GM19035 (cell line): ENCODE data around the gene SPSB3.
A peak's percentile ranks its signal among the peaks of the same experiment; 100 is the strongest.

Experiments
- ATAC-seq: cut with Tn5 transposase; IDR thresholded peaks from one replicate; pipeline ENCODE4 v1.9.1; 2021; ENCODE audit not compliant: unreplicated experiment

SPSB3 gene

DNA sequence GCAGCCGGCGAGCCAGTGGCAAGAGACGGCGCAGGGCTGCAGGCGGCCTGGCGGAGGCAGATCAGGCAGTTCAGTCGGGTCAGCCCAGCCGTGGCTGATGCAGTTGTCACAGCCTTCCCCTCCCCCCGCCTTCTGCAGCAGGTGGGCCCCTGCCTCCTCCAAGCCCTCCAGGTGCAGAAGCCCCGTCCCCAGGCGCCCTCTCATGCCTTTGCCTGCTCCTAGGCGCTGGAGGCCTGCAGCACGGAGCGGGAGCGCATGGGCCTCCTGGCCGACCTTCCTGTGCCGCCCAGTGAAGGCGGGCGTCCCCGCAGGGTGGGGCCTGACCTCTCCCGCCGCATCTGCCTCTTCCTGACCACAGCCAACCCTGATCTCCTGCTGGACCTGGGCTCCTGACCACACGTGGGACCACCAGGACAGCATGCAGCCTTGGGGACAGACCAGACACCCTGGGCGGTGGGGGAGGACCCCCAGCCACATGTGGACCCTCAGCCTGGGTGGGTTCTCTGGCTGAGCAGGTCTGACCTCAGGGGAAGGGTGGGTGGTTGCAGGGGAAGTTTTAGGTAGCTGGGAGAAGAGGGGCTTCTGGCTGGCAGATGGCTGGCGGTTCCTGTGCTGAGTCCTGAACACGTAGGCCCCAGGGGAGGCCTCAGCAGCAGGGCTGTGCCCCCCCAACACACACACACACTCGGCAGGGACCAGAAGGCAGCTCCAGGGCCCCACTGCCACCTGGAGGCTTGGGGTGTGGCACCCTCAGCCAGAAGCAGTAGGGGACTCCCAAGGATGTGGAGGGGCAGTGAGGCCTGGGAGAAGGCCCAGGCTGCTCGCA, 6.3 kb downstream of the SPSB3 start:
- ATAC-seq: no peak

GRCh38 chr16:1775006-1775845, 7.1 kb downstream of the SPSB3 start:
- ATAC-seq: no peak

GRCh38 chr16:1774448-1774780, 8.0 kb downstream of the SPSB3 start:
- ATAC-seq: no peak

DNA sequence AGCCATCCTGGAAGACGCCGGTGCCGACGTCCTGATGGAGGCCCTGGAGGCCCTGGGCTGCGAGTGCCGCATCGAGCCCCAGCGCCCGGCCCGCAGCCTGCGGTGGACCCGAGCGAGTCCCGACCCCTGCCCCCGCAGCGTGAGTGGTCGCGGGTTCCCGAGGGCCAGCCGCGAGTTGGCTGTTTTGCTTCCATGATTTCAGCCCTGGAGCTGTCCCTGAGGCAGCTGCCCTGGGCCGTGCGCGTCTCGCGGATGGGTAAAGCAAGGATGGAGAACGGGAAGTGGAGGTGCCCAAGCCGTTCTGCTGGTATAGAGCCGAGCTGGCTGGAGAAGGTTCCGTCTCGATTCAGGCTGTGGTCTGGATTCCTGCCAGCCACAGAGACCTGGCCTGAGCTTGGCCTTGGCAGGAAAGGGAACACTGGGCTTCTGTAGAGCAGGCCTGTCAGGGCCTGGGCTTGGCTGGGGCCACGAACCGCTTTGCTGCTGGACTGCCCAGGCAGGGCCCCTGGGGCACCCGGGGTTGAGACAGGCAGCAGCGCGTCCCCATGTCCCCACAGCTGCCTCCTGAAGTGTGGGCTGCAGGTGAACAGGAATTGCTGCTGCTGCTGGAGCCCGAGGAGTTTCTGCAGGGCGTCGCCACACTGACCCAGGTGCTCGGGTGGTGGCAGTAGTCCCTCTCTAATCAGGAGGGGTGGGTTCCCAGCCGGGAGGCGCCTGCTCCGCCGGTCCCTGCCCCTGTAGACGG, 8.5 kb downstream of the SPSB3 start:
- no peak for ATAC-seq

GRCh38 chr16:1772908-1773702, 9.3 kb downstream of the SPSB3 start, which contains the start of gene MRPS34:
Gene MRPS34, minus strand, starts transcription at chr16:1773134. Its CDS starts 15 bp downstream, at chr16:1773119.
- ATAC-seq: peak; percentile 51

GRCh38 chr16:1772362-1772907, 9.9 kb downstream of the SPSB3 start, which contains the start of gene EME2:
Gene EME2, plus strand, starts transcription at chr16:1772810. Its CDS starts 418 bp downstream, at chr16:1773228.
- ATAC-seq: peak; percentile 10

- no peak for ATAC-seq
Observed at GRCh38 chr16:1771864-1772361, 10.5 kb downstream of the SPSB3 start.

DNA sequence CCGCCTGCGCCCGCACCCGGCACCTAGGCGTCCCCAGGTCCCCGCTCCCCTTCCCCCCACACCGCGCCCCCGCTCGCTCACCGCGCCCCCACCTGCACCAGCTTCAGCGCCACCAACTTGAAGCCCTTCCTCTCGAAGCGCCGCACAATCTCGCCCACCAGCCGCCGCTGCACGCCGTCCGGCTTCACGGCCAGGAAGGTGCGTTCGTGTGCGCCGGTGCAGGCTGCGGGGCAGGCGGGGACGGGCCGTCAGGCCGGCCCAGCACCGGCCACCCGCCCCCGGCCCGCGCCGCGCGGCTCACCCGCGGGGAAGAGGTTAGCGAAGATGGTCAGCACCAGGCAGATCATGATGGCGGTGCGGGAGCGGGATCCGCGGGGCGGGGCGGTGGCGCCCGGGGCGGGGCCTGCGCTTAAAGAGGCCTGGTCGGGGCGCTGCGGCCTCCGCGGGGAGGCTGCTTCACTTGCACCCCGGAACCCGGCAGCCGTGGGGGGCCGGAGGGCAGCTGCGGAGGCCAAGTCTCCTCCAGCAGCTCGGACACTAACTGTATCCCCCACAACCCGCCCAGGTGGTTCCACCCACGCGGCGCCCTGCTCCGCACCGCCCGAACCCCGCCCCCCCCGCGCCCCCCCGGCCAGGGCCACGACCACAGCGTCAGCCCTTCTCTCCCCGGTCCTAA, 11.0 kb downstream of the SPSB3 start, which contains the start of gene NME3:
NME3 (minus strand) TSS at position 356 of the 676 bp plus-strand sequence; CDS start at position 347, 9 bp downstream.
- peak; percentile 33 for ATAC-seq

DNA sequence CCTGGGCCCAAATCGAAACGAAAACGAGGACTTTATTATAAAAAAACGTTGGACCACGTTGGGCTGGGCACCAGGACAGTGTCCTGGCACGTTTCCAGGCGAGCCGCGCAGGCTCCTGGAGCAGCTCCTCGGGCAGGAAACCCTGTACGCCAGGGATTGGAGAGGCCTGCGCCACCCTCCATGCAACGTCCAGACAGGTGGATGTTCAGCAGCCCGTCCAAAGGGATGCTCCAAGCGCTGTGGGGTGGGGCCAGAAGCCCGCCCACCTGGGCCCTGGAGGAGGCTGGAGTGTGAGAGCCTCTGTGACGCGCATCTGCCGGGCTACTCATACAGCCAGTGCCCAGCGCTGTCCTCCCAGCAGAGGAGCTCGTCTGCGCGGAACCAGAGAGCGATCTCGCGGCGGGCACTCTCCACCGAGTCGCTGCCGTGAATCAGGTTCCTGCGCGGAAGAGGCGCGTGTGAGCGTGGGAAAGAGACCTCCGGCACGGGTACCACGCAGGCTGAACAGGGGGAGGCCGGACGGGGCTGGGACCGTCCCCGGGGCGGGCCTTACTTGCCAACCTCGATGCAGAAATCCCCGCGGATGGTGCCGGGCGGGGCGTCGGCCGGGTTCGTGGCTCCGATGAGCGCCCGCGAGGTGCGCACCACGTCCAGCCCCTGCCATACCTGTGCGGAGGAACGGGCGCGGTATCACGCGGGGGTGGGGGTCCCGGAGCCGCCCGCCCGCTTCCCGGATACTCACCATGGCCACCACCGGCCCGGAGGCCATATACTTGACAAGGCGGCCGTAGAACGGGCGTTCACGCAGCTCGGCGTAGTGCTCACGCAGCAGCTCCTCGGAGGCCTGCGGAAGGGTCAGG, 11.8 kb downstream of the SPSB3 start:
- no peak for ATAC-seq

- ATAC-seq: no peak
Observed at GRCh38 chr16:1769402-1770300, 12.7 kb downstream of the SPSB3 start.

DNA sequence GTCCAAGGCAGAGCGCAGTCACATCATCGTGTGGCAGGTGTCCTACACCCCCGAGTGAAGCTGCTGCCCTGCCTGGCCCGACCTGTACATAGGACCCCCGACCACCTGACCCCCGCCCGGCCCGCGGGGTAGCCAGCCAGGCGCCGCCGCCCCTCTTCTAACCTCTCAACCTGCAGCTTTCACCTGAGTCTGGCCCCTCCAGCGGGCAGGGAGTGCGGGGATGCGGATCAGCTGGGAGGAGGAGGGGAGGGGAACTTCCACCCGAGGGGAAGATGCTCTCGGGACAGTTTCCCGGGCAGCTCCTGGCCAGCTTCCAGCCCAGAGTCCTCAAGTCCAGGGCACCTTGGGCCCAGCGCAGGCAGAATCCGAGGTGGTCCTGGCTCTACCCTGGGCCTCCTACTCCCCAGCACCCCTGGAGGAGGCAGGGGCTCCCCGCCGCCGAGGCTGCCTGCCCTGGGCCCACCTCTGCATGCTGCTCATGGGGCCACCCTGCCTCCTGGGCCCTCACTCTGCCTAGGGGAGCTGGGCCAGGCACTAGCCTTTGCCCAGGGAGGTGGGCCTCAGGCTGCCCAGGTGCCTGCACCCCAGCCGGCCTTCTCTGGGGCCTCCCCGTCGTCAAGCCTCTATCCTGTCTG, 13.5 kb downstream of the SPSB3 start:
- no peak for ATAC-seq

GRCh38 chr16:1768061-1768766, 14.2 kb downstream of the SPSB3 start:
- no peak for ATAC-seq

DNA sequence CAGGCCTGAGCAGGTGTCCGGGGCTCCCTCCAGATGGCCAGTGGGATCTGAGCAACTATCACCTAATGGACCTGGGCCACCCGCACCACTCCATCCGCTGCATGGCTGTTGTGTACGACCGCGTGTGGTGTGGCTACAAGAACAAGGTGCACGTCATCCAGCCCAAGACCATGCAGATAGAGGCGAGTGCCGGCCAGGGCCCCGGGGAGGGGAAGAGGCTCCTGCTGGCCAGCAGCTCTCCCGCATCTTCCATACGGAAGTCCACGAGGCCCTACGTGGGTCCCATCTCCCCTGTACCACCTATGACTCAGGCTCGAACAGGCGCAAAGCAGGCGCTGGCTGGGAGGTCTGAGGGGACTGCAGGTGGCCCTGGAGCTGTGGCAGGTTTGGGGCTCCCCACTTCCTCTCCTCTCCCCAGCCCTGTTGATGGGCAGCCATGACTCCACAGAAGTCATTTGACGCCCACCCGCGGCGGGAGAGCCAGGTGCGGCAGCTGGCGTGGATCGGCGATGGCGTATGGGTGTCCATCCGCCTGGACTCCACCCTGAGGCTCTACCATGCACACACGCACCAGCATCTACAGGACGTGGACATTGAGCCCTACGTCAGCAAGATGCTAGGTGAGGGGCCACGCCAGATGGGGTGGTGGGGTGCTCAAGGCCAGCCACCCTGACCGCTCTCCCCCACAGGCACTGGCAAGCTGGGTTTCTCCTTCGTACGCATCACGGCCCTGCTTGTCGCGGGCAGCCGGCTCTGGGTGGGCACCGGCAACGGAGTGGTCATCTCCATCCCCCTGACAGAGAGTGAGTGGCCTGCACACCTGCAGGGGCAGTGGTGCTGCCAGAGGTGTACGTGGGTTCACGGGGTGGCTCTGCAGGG, 15.0 kb downstream of the SPSB3 start:
- no peak for ATAC-seq

DNA sequence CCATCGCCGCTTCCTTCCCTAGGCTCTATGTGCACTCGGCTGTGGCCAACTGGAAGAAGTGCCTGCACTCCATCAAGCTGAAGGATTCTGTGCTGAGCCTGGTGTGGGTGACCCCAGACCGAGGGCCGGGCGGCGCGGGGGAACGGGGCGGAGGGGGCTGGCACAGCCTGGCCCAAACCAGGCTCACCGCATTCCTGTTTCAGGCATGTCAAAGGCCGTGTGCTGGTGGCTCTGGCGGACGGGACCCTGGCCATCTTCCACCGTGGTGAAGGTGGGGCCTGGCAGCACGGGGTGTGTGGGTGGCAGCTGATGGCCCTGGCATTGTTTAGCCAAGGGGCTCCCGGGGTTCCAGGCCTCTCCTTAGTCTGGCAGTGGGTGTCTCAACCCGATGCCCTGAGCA, 15.7 kb downstream of the SPSB3 start:
- ATAC-seq: no peak

- ATAC-seq: no peak
Observed at GRCh38 chr16:1766231-1766630, 16.1 kb downstream of the SPSB3 start.
